Right renal pelvis (tissue), 4 donors: ENCODE measurements around the gene CSNK1E. TPM values are rescaled to one million over a fixed set of nuclear protein-coding genes. Genes with fewer than 3 reads are reported as not detected.

Experiments used
- DNase-seq, 4 donors: peaks; one replicate each; pipeline ENCODE4 v3.0.0-alpha.2; 2013; ENCODE audit warnings: low read depth in 4 of 4, low spot score in 3 of 4, missing footprints in 1 of 4
- polyA plus RNA-seq, 4 donors: library from polyadenylated mRNA; unstranded; fragments of 120-200 nt; gene quantifications; one replicate each; pipeline ENCODE4 v1.2.1, GENCODE V29; 2013; ENCODE audit not compliant: insufficient read length in 4 of 4

CSNK1E gene
- polyA plus RNA-seq, 4 donors, result 111 to 146 (median 127) TPM

GRCh38 chr22:38309614-38310517 is 7.4 kb downstream of the CSNK1E start:
- no peak for DNase-seq

GRCh38 chr22:38308791-38309498 is 8.3 kb downstream of the CSNK1E start:
- DNase-seq, result no peak

DNA sequence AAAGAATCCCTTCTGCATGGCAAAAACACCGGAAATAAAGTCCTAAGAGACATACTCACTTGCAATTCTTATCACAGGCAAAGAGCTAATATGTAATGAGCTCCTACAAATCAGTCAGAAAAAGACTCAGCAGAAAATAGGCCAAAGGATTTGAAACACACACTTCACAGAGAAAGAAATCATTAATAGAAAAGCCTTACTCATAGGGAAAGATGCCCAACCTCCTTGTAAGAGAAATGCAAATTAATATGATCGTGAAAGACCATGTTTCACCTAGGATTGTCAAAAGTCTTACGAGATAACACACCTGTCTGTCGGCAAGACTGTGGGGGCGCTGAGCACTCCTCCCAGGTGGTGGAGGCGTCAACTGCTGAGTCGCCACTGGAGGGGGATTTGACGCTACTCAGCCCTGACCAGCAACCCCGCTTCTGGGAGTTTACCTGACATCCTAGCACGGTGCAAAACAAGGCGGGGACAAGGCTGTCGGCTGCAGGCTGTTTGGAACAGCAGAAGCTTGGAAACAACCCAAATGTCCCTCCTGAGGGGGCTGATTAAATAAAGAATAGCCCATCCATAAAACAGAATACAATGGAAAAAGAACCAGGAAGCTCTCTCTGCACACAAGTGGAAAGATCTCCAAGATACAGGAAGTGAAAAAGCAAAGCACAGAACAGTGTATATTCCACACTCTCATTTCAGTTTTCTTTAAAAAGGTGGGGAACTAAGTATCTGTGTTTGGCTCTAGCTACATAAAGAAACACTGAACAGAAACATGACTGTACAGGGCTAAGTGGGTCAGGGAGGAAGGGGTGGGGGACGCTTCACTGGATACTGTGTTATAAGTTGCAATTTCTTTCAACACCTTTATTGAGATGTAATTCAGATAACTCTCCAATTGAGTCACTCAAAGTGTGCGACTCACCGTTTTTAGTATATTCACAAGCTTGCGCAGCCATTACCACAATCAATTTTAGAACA is 11.5 kb downstream of the CSNK1E start:
- DNase-seq, result no peak

DNA sequence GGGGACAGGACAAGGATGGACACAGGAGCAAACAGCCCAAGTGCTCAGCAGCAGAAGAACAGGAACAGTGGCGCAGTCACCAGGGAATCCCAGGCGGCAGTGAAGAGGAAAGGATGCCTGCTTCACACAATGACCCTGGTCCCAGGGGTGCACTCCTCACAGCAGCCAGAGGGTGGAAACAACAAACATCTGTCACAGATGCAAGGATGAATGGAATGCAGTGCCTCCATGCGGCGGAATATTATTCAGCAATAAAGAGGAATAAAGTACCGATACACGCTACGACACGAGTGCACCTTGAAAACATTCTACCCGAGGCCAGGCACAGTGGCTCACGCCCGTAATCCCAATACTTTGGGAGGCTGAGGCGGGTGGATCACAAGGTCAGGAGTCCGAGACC is 12.7 kb downstream of the CSNK1E start:
- no peak for DNase-seq

GRCh38 chr22:38303974-38304373 is 13.3 kb downstream of the CSNK1E start:
- DNase-seq, result no peak

- no peak for DNase-seq
Measured at GRCh38 chr22:38302906-38303305, 14.3 kb downstream of the CSNK1E start.

GRCh38 chr22:38300946-38301345 is 16.3 kb downstream of the CSNK1E start:
- DNase-seq, result no peak

DNA sequence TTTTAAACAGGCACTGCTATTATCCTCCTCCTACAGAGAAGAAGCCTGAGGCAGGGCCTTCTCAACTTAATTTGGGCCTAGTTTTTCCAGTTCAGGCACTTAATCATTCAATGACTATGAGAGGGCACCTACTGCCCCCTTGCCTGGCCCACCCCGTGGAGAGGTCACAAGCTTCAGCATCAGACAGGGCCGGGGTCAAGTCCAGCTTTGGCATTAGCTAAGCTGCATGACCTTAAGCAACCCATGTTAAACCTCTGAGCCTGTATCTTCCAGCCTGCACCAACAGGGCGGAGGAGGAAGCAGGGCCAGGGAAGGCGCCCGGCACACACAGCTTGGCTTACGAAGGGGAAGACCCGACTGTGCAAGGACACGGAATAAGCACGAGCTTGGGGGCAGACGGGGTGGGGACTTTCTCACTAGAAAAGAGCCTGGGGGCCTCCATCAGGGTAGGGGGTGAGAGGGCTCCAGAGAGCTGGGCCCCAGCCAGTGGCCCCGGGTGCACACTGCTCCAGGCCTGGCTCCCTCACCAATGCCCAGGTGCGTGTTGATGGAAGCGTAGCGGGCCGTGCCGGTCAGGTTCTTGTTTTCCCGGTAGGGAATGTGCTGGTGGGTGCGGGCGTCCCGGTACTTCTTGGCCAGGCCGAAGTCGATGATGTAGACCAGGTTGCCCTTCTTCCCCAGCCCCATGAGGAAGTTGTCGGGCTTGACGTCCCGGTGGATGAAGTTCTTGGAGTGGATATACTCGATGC is 16.9 kb downstream of the CSNK1E start:
- DNase-seq, result no peak

- DNase-seq, result no peak
Measured at GRCh38 chr22:38299770-38300102, 17.5 kb downstream of the CSNK1E start.

DNA sequence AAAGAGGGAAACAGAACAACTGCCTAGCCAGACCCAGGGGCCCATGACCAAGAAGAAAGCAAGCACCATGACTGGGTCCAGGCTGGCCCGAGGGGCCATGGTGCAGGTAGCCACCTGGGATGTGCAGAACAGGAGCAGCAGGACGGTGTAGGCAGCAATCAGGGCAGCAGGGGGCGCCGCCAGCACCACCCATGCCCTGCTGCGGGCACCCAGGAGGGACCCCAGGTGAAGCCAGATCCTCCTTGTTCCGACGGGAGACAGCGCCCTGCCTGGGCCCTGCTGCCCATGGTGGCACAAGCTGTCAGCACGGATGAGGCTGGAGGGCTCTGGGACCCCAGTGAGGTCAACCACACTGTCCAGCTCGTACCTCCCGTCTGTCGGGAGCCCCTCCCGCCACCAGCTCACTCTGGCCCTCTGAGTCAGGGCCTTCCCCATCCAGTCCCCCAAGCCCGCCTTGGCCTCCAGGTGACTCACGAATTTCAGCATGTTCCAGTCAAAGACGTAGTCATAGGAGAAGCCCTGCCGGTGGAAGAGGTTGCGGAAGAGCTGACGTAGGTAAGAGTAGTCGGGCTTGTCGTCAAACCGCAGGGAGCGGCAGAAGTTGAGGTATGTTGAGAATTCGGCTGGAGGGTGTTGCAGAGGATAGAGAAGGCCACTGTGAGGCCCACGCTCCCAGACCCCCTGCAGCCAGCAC is 18.8 kb downstream of the CSNK1E start:
- DNase-seq, result no peak

GRCh38 chr22:38296372-38296771 is 20.9 kb downstream of the CSNK1E start:
- no peak for DNase-seq

DNA sequence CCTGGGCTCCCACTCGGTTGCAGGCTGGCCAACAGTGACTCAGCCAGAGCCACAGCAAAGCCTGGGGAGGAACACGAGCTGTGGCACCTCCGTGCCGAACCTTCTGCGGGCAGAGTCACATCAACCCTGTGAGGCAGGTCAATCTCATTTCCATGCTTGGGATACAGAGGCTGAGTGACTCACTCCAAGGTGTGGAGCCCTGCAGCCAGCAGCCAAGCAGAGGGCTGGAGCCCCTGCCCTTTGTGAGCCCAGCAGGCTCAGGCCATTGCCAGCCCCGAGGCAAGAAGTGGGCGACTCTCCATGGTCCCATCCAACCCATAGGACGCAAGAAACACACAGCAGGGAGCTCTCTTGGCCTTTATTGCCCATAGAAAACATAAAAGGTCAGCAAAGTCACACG is 21.4 kb downstream of the CSNK1E start:
- DNase-seq, result no peak

DNA sequence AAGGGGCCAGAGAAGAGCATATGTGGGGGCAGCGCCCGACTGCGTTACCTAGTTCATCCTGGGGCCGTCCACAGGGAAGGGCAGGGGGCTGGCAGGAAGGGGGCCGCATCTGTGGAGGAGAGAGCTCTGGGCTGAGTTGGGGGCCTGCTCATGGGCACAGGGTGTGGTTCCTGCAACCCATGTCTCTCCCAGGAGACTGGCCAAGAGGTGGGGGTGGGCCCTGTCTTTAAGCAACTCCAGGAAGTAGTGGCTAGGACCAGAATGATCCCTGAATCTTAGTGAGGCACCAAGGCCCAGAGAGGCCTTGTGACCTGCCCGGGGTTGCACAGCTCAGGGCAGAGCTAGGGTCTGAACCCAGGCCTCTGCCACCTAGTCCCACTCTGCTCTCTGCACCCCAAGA is 21.9 kb downstream of the CSNK1E start:
- no peak for DNase-seq

DNA sequence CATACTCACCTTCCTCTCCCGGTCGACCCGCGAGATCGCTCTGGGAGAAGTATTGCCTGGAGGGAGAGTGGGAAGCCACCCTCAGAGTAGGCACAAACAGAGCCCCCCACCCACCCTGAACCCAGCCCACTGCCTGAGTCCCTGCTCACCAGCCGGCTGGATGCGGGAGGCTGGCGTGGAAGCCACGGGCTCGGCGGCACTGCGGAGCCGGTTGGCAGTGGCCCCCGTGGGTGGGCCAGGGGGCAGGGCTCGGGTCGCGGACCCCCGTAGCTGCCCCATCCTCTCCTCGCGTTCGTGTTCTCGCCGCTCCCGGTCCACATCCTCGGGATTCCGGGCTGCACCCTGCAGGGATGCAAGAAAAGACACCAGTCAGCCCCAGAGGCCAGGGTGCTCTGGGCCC is 23.0 kb downstream of the CSNK1E start:
- DNase-seq, result no peak

DNA sequence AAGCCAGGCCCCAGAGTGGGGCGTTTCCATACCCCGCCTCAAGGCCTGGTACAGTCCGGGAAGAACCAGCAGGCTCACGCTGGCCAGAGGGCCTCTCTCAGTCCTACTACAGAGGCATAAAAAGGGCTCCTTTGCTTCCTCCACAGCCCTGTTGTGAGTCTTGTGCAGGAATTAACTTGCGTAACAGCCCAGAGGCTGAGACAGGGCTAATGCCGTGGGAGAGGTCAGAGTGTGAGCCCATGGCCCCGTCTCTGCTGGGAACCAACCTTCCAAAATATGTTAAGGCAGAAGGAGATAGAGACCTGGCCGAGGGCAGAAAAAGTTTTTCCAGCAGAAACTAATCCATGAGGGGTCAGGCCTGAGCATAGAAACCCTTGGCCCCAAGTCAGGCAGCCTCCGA is 24.5 kb downstream of the CSNK1E start:
- DNase-seq, result no peak

GRCh38 chr22:38291201-38291777 is 25.9 kb downstream of the CSNK1E start:
- no peak for DNase-seq

DNA sequence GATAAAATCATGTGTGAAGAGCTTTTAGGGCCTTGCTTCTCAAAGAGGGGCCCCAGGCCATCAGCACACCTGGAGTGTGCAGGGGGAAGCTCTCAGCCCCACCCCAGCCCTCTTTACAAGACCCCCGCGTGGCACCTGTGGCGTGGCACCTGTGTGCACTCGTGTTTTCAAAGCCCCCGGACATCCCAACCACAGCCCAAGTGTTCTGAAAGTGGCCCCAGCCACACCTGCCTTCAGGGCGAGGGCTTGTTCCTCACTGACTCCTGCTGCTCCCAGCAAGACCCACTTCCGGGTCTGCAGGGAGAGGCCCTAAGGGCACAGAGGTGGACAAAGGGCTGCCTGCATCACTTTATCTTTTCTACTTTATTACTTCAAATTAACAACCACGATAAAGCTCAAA is 26.9 kb downstream of the CSNK1E start:
- DNase-seq, result no peak

DNA sequence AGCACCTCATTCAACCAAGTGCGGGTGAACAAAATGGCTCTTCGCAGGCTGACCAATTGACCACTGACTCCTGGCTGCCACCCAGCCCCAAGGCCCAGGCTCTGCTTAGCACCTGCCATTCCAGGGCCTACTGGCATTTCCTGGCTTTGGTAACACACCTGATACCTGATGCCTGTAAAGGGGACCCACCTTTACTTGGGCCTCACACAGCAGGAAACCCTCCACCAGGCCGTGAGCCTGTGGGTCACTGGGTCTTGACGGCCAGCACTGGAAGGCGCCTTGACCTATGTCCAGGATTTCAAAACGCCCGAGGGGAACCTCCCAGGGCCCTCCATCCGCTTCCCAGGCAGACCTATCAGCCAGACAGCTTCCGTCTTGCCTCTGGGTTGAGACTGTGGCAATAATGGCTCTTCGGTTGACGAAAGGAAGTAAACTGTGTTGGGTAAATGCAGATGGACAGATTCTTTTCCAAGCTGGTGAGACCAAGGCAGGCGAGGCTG is 27.6 kb downstream of the CSNK1E start:
- DNase-seq, result no peak
